ENCODE measurements around the gene MSI2.
A peak's percentile ranks its signal among the peaks of the same experiment; 100 is the strongest.

Gene MSI2

GRCh38 chr17:57255776-57256681 is at the start of gene MSI2:
Gene MSI2, plus strand, starts transcription at chr17:57256523. Its CDS starts 220 bp downstream, at chr17:57256743.
- TF ChIP-seq YY1 (IDR thresholded peaks at IDR 0.05; ENCODE audit: low read depth) (0 out of 2 replicates have a peak, but pooled peaks have one; percentile 10), FOXM1 (IDR thresholded peaks at IDR 0.05; ENCODE audit: borderline replicate concordance, low read depth) (no peak), CREB1 (IDR thresholded peaks at IDR 0.05; ENCODE audit: low read depth) (peak; percentile 76), NFIC (IDR thresholded peaks at IDR 0.05) (no peak), USF1 (IDR thresholded peaks at IDR 0.05) (peak; percentile 68), RAD21 (IDR thresholded peaks at IDR 0.05; ENCODE audit: low read depth) (no peak), EGR1 (IDR thresholded peaks at IDR 0.05) (no peak), TCF12 (IDR thresholded peaks at IDR 0.05; ENCODE audit: low read depth) (peak; percentile 10; the same call in 1 of the 2 replicates), REST (IDR thresholded peaks at IDR 0.05; ENCODE audit: low read depth) (no peak), ZBTB7A (IDR thresholded peaks at IDR 0.05; ENCODE audit: low read depth) (peak; percentile 72), TEAD4 (IDR thresholded peaks at IDR 0.05) (no peak), MAX (IDR thresholded peaks at IDR 0.05) (peak; percentile 67), TAF1 (IDR thresholded peaks at IDR 0.05; ENCODE audit: low read depth) (peak; percentile 42; the same call in 1 of the 2 replicates), EP300 (IDR thresholded peaks at IDR 0.05; ENCODE audit: borderline replicate concordance) (no peak), CEBPB (IDR thresholded peaks at IDR 0.05) (no peak)

- no peak for TF ChIP-seq REST (IDR thresholded peaks at IDR 0.05; ENCODE audit: low read depth)
- TF ChIP-seq TCF12 (IDR thresholded peaks at IDR 0.05; ENCODE audit: low read depth): no peak
- TF ChIP-seq CEBPB (IDR thresholded peaks at IDR 0.05): no peak
- TF ChIP-seq FOXM1 (IDR thresholded peaks at IDR 0.05; ENCODE audit: borderline replicate concordance, low read depth): no peak
- TF ChIP-seq TEAD4 (IDR thresholded peaks at IDR 0.05): no peak
- TF ChIP-seq YY1 (IDR thresholded peaks at IDR 0.05; ENCODE audit: low read depth): no peak
- TF ChIP-seq CREB1 (IDR thresholded peaks at IDR 0.05; ENCODE audit: low read depth): no peak
Measured at GRCh38 chr17:57206928-57207327, 49.4 kb upstream of the MSI2 start.

- no peak for TF ChIP-seq MAX (IDR thresholded peaks at IDR 0.05)
- TF ChIP-seq ZBTB7A (IDR thresholded peaks at IDR 0.05; ENCODE audit: low read depth): no peak
- TF ChIP-seq EP300 (IDR thresholded peaks at IDR 0.05; ENCODE audit: borderline replicate concordance): no peak
- no peak for TF ChIP-seq YY1 (IDR thresholded peaks at IDR 0.05; ENCODE audit: low read depth)
- TF ChIP-seq NFIC (IDR thresholded peaks at IDR 0.05): no peak
- TF ChIP-seq TEAD4 (IDR thresholded peaks at IDR 0.05): no peak
- no peak for TF ChIP-seq USF1 (IDR thresholded peaks at IDR 0.05)
- no peak for TF ChIP-seq FOXM1 (IDR thresholded peaks at IDR 0.05; ENCODE audit: borderline replicate concordance, low read depth)
- no peak for TF ChIP-seq REST (IDR thresholded peaks at IDR 0.05; ENCODE audit: low read depth)
- no peak for TF ChIP-seq TAF1 (IDR thresholded peaks at IDR 0.05; ENCODE audit: low read depth)
- no peak for TF ChIP-seq TCF12 (IDR thresholded peaks at IDR 0.05; ENCODE audit: low read depth)
- no peak for TF ChIP-seq EGR1 (IDR thresholded peaks at IDR 0.05)
- no peak for TF ChIP-seq CREB1 (IDR thresholded peaks at IDR 0.05; ENCODE audit: low read depth)
- no peak for TF ChIP-seq CEBPB (IDR thresholded peaks at IDR 0.05)
Measured at GRCh38 chr17:57207396-57207795, 48.9 kb upstream of the MSI2 start.

- TF ChIP-seq TEAD4 (IDR thresholded peaks at IDR 0.05) (no peak), FOXM1 (IDR thresholded peaks at IDR 0.05; ENCODE audit: borderline replicate concordance, low read depth) (no peak), USF1 (IDR thresholded peaks at IDR 0.05) (no peak), RAD21 (IDR thresholded peaks at IDR 0.05; ENCODE audit: low read depth) (no peak), EP300 (IDR thresholded peaks at IDR 0.05; ENCODE audit: borderline replicate concordance) (no peak), YY1 (IDR thresholded peaks at IDR 0.05; ENCODE audit: low read depth) (no peak), CREB1 (IDR thresholded peaks at IDR 0.05; ENCODE audit: low read depth) (no peak), ZBTB7A (IDR thresholded peaks at IDR 0.05; ENCODE audit: low read depth) (no peak), MAX (IDR thresholded peaks at IDR 0.05) (no peak), CEBPB (IDR thresholded peaks at IDR 0.05) (no peak), TCF12 (IDR thresholded peaks at IDR 0.05; ENCODE audit: low read depth) (no peak), TAF1 (IDR thresholded peaks at IDR 0.05; ENCODE audit: low read depth) (no peak), REST (IDR thresholded peaks at IDR 0.05; ENCODE audit: low read depth) (no peak), NFIC (IDR thresholded peaks at IDR 0.05) (no peak), EGR1 (IDR thresholded peaks at IDR 0.05) (no peak)
Measured at GRCh38 chr17:57210224-57210553, 46.1 kb upstream of the MSI2 start.

Measured in Ishikawa (cell line).